Naive B cell (primary cell): ENCODE measurements around the gene ANKFN1. TPM values are rescaled to one million over a fixed set of nuclear protein-coding genes. Genes with fewer than 3 reads are reported as not detected.
A peak's percentile ranks its signal among the peaks of the same experiment; 100 is the strongest.

Experiments
- ATAC-seq, 2 donors: fragments of 150-1000 bp; cut with Tn5 transposase; 2 replicates each; pipeline ENCODE4 v1.10.0; 2021; ENCODE audit warnings: low read depth in 2 of 2, mild to moderate bottlenecking in 2 of 2, moderate library complexity in 2 of 2
- DNase-seq: peaks from one replicate; pipeline ENCODE4 v3.0.0; 2022
- H3K27ac Mint-ChIP-seq, 6 donors: one replicate each; pipeline ENCODE4 v1.8.0; 2020 to 2022; ENCODE audit warnings: mild to moderate bottlenecking in 6 of 6, mixed read lengths in 6 of 6, moderate library complexity in 5 of 6, inconsistent platforms in 2 of 6
- H3K27me3 Mint-ChIP-seq, 3 donors: one replicate each; pipeline ENCODE4 v1.8.0; 2021 to 2022; ENCODE audit warnings: mixed read lengths in 3 of 3, mild to moderate bottlenecking in 1 of 3
- H3K36me3 Mint-ChIP-seq, 2 donors: one replicate each; pipeline ENCODE4 v1.8.0; 2020 to 2022; ENCODE audit warnings: mixed read lengths in 2 of 2, inconsistent platforms in 1 of 2, mild to moderate bottlenecking in 1 of 2
- H3K4me1 Mint-ChIP-seq, 3 donors: one replicate each; pipeline ENCODE4 v1.8.0; 2020 to 2022; ENCODE audit warnings: mixed read lengths in 3 of 3, inconsistent platforms in 1 of 3, mild to moderate bottlenecking in 1 of 3, moderate library complexity in 1 of 3
- H3K4me3 Mint-ChIP-seq, 8 donors: one replicate each; pipeline ENCODE4 v1.8.0; 2020 to 2022; ENCODE audit warnings: mild to moderate bottlenecking in 8 of 8, mixed read lengths in 8 of 8, moderate library complexity in 8 of 8, inconsistent platforms in 2 of 8
- H3K9me3 Mint-ChIP-seq, 7 donors: one replicate each; pipeline ENCODE4 v1.8.0; 2020 to 2022; ENCODE audit warnings: mixed read lengths in 7 of 7, mild to moderate bottlenecking in 5 of 7, inconsistent platforms in 2 of 7, moderate library complexity in 1 of 7
- polyA plus RNA-seq, 6 donors: library from polyadenylated mRNA; unstranded; fragments of 300-500 nt; fragmentation: Illumina TruSeq; gene quantifications; one replicate each; pipeline ENCODE4 v1.2.3, GENCODE V29; 2021; ENCODE audit warnings: low read depth in 6 of 6

ANKFN1 gene
- polyA plus RNA-seq, 6 donors from 2014 or later, result not detected

DNA sequence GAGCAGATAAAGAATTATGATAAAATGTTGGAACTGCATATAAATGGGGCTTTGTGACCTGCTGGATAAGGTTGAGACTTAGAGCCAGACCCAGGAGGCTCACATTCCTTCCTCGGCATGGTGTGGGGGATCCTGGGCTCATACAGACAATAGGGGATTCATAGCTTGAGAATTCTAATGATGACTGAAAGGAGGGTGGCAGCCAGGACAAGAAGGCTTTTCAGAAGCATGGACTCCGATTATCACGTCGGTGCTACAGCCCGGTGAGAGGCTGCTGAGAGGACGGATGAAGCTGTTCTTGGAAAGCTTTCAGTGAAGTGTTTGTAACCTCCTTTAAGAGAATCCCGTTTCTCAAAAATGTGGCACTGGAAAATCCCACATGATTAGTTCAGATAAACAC is 167.2 kb downstream of the ANKFN1 start:
- Mint-ChIP-seq H3K4me3 (no peak overlapping the region), H3K36me3 (no peaks in the 10 kb centered on the region), H3K9me3 (no peaks in the 10 kb centered on the region), H3K4me1 (no peaks in the 10 kb centered on the region), H3K27me3 (peaks cover 8 to 13% (median 8%) of the 10 kb centered on the region in 3 donors), H3K27ac (no peak overlapping the region)
- ATAC-seq, result no peak
- no peak for DNase-seq

DNA sequence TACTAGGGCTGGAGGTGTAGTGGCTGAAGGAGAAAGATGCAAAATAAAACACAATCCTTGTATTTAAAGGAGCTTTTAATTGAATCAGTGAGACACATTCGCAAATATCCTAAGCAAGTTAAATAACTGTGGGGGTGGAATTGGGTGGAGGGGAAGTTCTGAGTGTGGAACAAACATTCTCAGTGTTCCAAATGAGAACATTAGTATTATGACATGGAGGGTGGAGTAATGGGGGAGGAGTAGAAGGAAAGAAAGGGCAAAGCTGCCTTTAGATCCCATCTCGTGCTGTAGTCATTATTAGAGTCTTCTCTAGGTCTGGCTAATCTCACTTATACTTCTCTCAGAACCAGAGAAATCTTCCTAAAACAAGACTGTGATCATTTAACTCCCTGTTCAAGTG is 169.7 kb downstream of the ANKFN1 start:
- H3K36me3 Mint-ChIP-seq, result no peaks in the 10 kb centered on the region

DNA sequence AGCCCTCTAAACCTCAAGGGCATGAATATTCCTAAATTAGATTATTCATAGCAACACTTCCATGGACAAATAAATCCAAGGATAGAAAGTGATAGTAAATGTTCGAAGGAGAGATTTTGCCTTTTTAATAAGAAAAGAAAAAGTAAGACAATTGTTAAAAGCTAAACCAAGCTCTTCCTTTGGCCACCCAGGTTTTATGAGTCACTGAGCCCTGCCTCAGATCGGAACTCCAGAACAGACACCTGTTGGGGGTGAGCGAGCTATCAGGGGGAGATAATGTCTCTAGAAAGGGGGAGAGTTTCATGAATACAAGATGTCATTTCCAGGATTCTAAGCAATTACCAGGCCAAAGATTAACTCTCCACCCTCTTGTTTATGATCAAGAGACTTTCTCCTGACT is 171.4 kb downstream of the ANKFN1 start:
- H3K27me3 Mint-ChIP-seq, result peaks cover 8 to 13% (median 8%) of the 10 kb centered on the region in 3 donors
- ATAC-seq (no peak), DNase-seq (no peak)
- no peaks in the 10 kb centered on the region for H3K4me1 Mint-ChIP-seq
- no peak overlapping the region for H3K4me3 Mint-ChIP-seq
- H3K36me3 Mint-ChIP-seq, result no peaks in the 10 kb centered on the region
- H3K9me3 Mint-ChIP-seq, result no peaks in the 10 kb centered on the region
- H3K27ac Mint-ChIP-seq, result no peak overlapping the region

More for the DNA sequence above, 169.7 kb downstream of the ANKFN1 start:
- no peaks in the 10 kb centered on the region for H3K4me1 Mint-ChIP-seq
- no peak overlapping the region for H3K4me3 Mint-ChIP-seq
- H3K9me3 Mint-ChIP-seq, result no peaks in the 10 kb centered on the region
- peak overlapping the region in 1 of 6 donors; percentile 16 for H3K27ac Mint-ChIP-seq
- ATAC-seq (no peak), DNase-seq (no peak)
- H3K27me3 Mint-ChIP-seq, result peaks cover 8 to 13% (median 8%) of the 10 kb centered on the region in 3 donors

DNA sequence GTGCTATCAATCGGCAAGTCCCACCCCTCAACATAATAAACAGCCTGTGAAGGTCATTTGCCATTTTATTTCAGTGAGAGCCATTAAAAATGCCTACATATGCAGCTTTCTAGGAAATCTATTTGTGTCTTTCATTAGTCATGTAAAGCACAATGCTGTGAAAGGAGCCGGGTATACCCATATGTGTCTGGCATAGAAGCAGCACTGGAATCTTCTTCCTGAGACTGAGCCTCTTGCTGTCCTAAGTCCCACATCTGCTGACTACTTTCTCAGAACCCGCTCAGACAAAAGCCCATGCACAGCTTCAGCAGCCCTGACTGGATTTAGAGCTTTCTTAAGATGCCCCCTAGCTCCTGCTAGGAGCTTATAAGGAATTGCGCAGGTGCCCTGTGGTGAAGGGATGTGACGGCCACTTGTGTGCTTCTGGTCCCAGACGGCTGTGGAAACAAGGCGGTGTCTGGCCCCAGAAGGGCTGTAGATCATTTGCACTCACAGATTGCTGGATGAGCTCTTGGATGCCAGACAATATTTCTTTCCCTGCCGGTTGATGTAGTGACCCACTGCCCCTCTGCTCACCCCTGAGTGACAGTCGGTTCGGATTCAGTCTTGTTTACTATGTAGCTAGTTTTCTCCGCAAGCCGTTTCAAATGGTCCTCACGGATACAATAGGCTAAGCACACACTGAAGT is 172.2 kb downstream of the ANKFN1 start:
- Mint-ChIP-seq H3K27me3 (peaks cover 8 to 13% (median 8%) of the 10 kb centered on the region in 3 donors), H3K9me3 (peaks cover 0 to 4% (median 0%) of the 10 kb centered on the region in 7 donors), H3K4me1 (no peaks in the 10 kb centered on the region), H3K27ac (no peak overlapping the region), H3K4me3 (no peak overlapping the region), H3K36me3 (no peaks in the 10 kb centered on the region)
- no peak for DNase-seq
- ATAC-seq, result no peak

DNA sequence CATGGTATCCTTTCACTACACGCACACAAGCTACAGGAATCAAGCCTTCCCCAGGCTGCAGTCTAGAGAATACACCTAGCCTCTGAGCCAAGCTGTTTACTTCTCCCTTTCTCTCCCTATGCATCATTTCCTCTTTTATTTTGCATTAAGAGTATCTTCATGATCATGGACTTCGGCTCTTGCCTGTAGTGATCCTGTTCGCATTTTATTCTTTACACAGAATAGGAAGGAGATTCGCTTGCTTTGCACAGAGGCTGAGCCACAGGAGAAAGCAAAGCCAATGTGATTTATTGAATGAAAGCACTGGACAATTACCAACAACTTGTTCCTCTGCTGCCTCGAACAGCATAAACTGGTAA is 172.7 kb downstream of the ANKFN1 start:
- no peak for ATAC-seq
- H3K9me3 Mint-ChIP-seq, result peaks cover 0 to 4% (median 0%) of the 10 kb centered on the region in 7 donors
- H3K27ac Mint-ChIP-seq, result no peak overlapping the region

DNA sequence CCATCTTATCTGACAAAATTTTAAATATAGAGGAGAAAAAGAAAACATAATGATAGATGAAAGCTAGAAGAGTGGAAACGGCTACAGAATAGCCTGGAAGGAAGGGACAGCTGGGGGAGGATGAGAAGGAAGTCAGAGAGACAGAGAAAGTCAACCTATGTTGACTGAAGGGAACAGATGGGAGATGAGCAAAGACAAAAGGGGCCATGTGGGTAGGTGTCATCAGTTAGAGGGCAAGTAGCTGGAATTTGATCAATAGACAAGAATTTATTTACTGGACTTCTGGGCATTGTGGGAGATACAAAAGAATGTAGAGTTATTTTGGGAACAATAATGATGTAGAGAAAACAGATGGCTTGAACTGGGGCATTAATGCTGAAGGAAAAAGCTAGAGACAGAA is 194.4 kb downstream of the ANKFN1 start:
- DNase-seq (no peak), ATAC-seq (no peak)
- Mint-ChIP-seq H3K27me3 (peaks cover 0 to 16% (median 15%) of the 10 kb centered on the region in 3 donors), H3K4me1 (no peaks in the 10 kb centered on the region), H3K9me3 (peaks cover 4 to 15% (median 13%) of the 10 kb centered on the region in 7 donors), H3K4me3 (no peak overlapping the region), H3K27ac (no peak overlapping the region), H3K36me3 (no peaks in the 10 kb centered on the region)

More for the DNA sequence above, 172.7 kb downstream of the ANKFN1 start:
- DNase-seq, result no peak
- H3K27me3 Mint-ChIP-seq, result peaks cover 8 to 13% (median 8%) of the 10 kb centered on the region in 3 donors
- H3K36me3 Mint-ChIP-seq, result no peaks in the 10 kb centered on the region
- H3K4me3 Mint-ChIP-seq, result no peak overlapping the region
- no peaks in the 10 kb centered on the region for H3K4me1 Mint-ChIP-seq

DNA sequence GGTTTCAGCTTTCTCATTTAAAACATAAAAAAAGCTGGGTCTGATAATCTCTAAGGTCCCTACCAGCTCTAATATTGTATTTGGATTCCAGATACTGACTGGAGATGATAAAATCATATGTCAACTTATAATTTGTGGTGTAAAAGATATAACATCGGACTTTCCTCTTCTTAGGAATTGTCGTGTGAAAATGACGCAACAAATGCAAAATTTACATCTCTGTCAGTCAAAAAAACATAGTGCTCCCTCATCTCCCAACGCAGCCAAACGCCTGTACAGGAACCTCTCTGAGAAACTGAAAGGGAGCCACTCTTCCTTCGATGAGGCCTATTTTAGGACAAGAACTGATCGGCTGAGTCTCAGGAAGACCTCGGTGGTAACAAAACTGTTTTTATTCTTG is 197.3 kb downstream of the ANKFN1 start:
- Mint-ChIP-seq H3K4me3 (no peak overlapping the region), H3K36me3 (no peaks in the 10 kb centered on the region), H3K27ac (no peak overlapping the region), H3K4me1 (no peaks in the 10 kb centered on the region), H3K9me3 (peaks cover 0 to 6% (median 3%) of the 10 kb centered on the region in 7 donors), H3K27me3 (peaks cover 0 to 5% (median 5%) of the 10 kb centered on the region in 3 donors)
- ATAC-seq (no peak), DNase-seq (no peak)

DNA sequence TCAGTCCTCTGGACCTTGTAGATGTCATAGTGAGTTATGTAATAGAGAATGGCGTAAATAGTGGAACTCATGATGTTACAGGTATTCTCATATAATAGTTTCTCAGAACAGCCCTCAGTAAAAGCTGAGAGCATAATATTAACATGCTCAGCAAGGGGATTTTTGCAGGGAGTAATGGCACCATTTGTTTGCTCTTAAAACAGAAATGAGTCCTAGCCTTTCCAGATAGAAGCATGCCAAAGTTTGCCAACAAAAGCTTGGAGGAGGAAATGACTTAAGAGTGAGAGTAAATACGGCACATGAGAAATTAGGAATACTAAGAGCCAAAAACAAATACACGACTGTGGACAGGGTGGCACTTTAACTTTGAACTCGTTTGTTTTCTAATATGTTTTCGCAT is 198.4 kb downstream of the ANKFN1 start:
- ATAC-seq (no peak), DNase-seq (no peak)
- H3K27me3 Mint-ChIP-seq, result peaks cover 0 to 5% (median 5%) of the 10 kb centered on the region in 3 donors
- no peaks in the 10 kb centered on the region for H3K4me1 Mint-ChIP-seq
- no peak overlapping the region for H3K27ac Mint-ChIP-seq
- H3K9me3 Mint-ChIP-seq, result peaks cover 0 to 5% (median 0%) of the 10 kb centered on the region in 7 donors
- H3K36me3 Mint-ChIP-seq, result no peaks in the 10 kb centered on the region
- H3K4me3 Mint-ChIP-seq, result no peak overlapping the region

DNA sequence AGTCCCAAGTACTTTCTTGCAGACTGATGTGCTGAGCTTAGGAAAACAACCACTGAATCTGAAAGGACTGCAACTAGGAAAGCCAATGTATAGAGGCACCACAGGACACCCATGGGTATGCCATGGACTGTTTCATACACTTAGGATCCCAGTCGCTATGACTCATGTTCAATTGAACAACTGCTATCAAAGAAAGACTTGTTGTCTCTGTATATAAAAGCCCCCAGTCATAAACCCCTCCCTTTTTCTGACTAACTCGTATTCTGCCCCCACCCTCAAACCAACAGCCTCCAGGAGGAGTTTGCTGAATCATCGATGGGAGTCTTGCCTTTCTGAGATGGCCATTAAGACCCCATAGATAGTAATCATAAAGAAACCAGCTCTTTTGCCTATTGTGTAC is 205.4 kb downstream of the ANKFN1 start:
- Mint-ChIP-seq H3K4me3 (no peak overlapping the region), H3K4me1 (no peaks in the 10 kb centered on the region)

DNA sequence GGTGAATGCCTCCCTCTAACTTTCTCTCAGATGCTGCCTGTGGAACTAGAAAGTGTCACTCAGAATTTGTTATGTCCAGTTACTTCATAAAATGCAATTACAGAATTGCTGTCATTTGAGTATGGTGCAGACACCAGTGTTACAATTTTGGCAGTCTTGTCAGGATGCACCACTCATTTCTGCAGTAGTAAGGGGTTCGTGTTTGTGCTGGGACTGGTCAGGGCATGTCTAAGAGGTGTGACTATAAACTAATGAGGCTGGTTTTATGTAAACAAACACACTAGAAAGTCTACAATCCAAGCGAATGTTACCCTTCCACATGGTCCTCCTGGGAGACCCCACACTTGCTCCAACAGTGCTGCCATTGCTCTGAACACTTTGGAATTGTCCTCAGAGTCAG is 206.2 kb downstream of the ANKFN1 start:
- H3K27me3 Mint-ChIP-seq, result peaks cover 5 to 9% (median 9%) of the 10 kb centered on the region in 3 donors
- peak overlapping the region in 1 of 6 donors; percentile 57 for H3K27ac Mint-ChIP-seq
- H3K36me3 Mint-ChIP-seq, result no peaks in the 10 kb centered on the region

More for the DNA sequence above, 205.4 kb downstream of the ANKFN1 start:
- Mint-ChIP-seq H3K27me3 (peaks cover 5 to 9% (median 9%) of the 10 kb centered on the region in 3 donors), H3K36me3 (no peaks in the 10 kb centered on the region), H3K9me3 (peaks cover 0 to 4% (median 0%) of the 10 kb centered on the region in 7 donors), H3K27ac (no peak overlapping the region)
- no peak for DNase-seq
- no peak for ATAC-seq

DNA sequence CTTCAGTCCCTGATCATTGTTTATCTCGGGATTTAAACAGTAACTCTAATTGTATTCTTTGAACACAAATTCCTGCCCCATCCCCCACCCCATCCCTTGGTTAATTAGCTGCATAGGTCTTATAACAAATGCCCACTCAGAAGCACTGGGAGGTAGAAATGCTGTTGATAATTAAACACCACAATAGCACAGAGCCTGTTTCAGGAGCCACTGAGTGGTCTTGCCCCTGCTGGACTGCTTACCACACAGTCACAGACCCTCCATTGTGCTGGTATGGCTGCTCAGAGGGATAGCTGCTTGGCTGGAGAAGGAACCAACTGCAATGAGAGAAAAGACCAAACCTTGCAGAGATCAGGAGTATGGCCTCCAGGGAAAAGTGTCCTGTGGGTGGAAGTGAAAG is 214.1 kb downstream of the ANKFN1 start:
- Mint-ChIP-seq H3K36me3 (no peaks in the 10 kb centered on the region), H3K27ac (no peak overlapping the region), H3K27me3 (peaks cover 0 to 4% (median 3%) of the 10 kb centered on the region in 3 donors), H3K4me3 (no peak overlapping the region), H3K4me1 (no peaks in the 10 kb centered on the region), H3K9me3 (peaks cover 0 to 1% (median 0%) of the 10 kb centered on the region in 7 donors)
- no peak for ATAC-seq
- no peak for DNase-seq

More for the DNA sequence above, 206.2 kb downstream of the ANKFN1 start:
- Mint-ChIP-seq H3K4me1 (no peaks in the 10 kb centered on the region), H3K9me3 (peaks cover 0 to 4% (median 0%) of the 10 kb centered on the region in 7 donors), H3K4me3 (no peak overlapping the region)
- ATAC-seq (no peak), DNase-seq (no peak)

DNA sequence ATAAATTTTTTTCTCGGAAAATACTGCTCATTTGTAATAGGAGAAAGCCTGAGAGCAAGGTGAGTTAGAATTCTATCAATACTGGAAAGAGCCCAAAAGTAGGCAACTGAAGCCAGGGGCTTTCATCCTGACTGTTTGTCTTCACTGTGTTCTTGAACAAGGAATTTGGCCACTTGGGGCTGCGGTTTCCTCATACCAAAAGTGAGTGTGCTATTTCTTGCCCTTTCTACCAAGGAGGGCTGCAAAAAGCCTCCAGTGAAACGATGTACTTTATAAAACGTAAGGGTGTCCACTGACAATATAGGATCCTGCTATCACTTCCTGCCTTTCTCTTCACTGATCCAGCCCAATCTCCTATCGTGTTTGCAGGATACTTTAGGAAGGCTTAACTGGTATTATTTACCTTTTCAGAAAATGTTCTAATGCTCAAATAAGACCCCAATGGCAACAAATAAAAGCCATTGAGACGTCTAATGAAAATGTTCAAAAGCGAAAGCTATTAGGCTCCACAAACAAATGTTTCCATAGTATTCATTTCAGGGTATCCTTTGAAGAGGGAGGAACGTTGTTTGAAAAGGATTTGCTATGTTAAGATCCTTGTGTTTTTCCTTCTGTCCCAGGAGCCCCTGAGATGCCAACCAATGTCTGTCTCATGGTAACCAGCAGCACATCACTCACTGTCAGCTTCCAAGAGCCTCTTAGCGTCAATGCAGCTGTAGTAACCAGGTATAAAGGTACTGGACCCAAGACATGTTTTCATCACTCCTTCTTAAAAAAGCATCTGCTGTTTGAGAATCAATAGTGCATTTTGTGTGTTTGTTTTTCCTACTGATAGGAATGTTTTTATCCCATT is 220.9 kb downstream of the ANKFN1 start:
- no peak overlapping the region for H3K4me3 Mint-ChIP-seq
- H3K27ac Mint-ChIP-seq, result no peak overlapping the region
- ATAC-seq (no peak), DNase-seq (no peak)
- H3K4me1 Mint-ChIP-seq, result no peaks in the 10 kb centered on the region
- no peaks in the 10 kb centered on the region for H3K36me3 Mint-ChIP-seq
- H3K9me3 Mint-ChIP-seq, result no peaks in the 10 kb centered on the region
- H3K27me3 Mint-ChIP-seq, result peaks cover 0 to 9% (median 0%) of the 10 kb centered on the region in 3 donors

DNA sequence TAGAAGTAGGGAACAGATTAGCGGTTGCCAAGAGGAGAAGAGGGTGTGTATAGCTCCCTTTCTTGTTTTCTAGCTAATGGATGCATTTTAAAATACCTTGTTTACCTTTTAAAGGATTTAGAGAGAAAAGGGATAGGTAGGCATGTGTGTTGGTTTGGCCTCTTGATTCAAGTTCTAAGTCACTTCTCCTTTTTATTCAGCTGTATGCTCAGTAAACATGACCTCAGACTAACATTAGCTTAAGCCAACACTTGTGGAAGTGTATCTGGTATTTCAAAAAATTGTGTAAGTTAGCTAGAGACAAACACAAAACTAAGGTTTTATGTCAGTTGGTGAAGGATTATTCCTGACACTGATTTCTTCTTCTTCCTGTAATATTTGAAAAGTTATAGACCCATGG is 236.1 kb downstream of the ANKFN1 start:
- H3K36me3 Mint-ChIP-seq, result no peaks in the 10 kb centered on the region
- ATAC-seq (no peak), DNase-seq (no peak)
- no peak overlapping the region for H3K4me3 Mint-ChIP-seq
- peaks cover 0 to 18% (median 7%) of the 10 kb centered on the region in 7 donors for H3K9me3 Mint-ChIP-seq
- peaks cover 0 to 5% (median 0%) of the 10 kb centered on the region in 3 donors for H3K27me3 Mint-ChIP-seq
- H3K4me1 Mint-ChIP-seq, result no peaks in the 10 kb centered on the region
- H3K27ac Mint-ChIP-seq, result no peak overlapping the region

DNA sequence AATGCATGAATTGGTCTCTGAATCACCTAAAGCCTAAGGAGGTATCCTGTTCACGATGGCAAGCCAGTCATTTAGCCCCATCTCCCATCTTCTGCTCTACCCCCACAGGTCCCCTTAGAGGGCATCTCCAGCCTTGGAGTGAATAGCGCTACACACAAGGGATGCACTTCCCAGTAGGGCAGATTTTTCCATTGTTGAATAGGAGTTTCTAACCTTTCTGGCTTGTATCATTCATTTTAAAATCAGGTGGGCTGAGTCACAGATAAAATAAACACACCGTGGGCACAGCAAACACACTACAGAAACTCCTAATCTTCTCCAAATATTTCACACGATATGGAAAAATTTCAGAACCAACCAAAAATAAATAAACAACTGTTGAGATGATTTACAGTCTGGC is 239.0 kb downstream of the ANKFN1 start:
- no peak overlapping the region for H3K27ac Mint-ChIP-seq
- H3K36me3 Mint-ChIP-seq, result no peaks in the 10 kb centered on the region

More for the DNA sequence above, 239.0 kb downstream of the ANKFN1 start:
- Mint-ChIP-seq H3K9me3 (peaks cover 0 to 18% (median 6%) of the 10 kb centered on the region in 7 donors), H3K4me1 (no peaks in the 10 kb centered on the region), H3K27me3 (peaks cover 0 to 5% (median 0%) of the 10 kb centered on the region in 3 donors), H3K4me3 (no peak overlapping the region)
- ATAC-seq, result no peak
- no peak for DNase-seq
